Measurements from ENCODE around the gene MRPS25.
A peak's percentile ranks its signal among the peaks of the same experiment; 100 is the strongest.

Gene MRPS25

GRCh38 chr3:15064835-15065549 is at the start of gene MRPS25:
Gene MRPS25 (minus strand): TSS chr3:15065315. CDS start chr3:15065194, 121 bp downstream.
- peak; percentile 80 for DNase-seq (ENCODE audit: low read depth)

DNA sequence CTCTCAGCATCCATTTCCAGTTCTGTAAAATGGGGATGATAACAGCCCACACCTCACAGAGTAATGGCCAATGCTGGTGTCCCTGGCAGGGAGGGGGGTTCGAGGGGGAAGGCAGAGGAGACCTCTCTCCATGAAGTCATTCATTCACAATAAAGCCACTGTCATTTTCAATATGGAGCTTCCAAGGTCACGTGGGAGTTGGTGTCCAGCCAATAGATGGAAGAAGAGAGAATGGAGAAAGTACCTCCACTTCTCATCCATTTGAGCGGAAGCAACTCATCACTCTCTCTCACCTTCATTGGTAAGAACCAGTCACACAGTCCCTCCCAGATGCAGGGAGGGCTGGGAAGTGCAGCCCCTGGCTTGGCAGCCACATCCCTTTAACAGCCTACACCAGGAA is 48.8 kb upstream of the MRPS25 start:
- DNase-seq (ENCODE audit: low read depth): no peak

- no peak for DNase-seq (ENCODE audit: low read depth)
Observed at GRCh38 chr3:15113471-15113870, 48.4 kb upstream of the MRPS25 start.

DNA sequence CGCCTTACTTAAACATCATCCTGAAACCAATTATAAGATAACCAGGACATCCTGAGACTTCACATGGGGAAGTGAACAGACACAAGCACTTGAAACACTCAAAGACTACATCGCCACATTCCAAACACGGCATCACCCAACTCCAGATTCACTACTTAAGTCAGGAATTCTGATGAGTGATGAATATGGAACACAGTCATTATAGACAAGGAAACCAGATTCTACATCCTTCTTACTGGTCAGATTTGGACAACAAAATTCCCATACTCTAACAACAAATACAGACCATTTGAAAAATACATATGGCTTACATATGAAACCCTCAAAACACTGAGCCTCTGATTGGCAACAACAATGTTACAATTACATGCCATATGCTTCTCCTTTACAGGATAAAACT is 46.9 kb upstream of the MRPS25 start:
- no peak for DNase-seq (ENCODE audit: low read depth)

DNA sequence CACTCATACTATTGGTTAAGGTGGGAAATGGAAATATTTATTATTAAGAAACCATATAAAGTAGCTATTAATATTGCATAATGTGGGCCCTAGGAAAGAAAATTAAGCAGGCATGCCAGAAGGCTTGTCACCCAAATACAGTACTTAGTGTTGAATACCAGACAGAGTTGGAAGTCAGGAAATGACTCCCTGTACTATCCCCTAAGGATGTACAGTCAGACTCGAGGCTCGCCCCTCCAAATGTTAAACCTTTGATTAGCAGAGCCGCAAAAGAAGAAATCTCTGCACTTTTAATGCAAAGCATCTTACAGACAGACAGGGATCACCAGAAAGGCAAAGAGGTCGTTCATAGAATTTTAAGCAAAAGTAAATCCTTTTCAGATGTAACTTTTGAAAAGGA is 45.1 kb upstream of the MRPS25 start:
- DNase-seq (ENCODE audit: low read depth): no peak

GRCh38 chr3:15108869-15109268 is 43.8 kb upstream of the MRPS25 start:
- no peak for DNase-seq (ENCODE audit: low read depth)

- peak; percentile 49 for DNase-seq (ENCODE audit: low read depth)
Observed at GRCh38 chr3:15108082-15108545, 43.0 kb upstream of the MRPS25 start.

DNA sequence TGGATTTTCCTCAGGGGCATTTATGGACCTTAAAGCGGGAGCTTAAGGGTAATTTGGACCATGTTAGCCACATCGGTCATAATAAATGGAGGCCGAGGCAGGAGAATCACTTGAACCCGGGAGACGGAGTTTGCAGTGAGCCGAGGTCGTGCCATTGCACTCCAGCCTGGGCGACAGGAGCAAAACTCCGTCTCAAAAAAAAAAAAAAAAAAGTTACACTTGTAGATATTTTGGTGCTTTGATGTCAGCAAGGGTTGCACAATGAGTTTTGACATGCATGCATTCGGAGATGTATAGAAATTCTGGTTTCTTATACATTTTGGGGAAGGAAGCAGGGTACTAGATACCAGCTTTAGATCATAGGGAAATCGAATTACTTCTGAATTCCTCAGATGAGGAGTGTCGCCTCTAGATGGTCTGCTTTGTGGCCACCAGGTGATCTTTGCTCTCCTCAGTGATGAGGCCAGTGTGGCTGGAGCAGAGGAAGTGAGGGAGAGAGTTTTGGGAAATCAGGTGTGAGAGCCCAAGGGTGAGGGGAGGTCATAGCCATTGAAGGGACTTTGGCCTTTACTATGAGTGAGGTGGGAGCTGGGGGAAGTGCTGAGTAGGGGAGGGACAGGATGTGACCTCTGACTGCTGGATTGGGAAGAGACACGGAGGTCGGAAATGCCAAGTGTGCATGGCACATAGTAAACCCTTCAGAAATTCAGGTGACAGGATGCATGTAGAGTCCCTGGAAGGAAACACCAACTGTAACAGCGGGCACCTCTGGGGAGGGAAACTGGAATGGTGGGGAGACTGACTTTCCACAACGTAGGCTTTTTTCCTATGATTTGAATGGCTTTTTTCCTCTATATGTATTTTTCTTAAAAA is 42.2 kb upstream of the MRPS25 start:
- DNase-seq (ENCODE audit: low read depth): no peak

GRCh38 chr3:15102836-15103235 is 37.7 kb upstream of the MRPS25 start:
- no peak for DNase-seq (ENCODE audit: low read depth)

DNA sequence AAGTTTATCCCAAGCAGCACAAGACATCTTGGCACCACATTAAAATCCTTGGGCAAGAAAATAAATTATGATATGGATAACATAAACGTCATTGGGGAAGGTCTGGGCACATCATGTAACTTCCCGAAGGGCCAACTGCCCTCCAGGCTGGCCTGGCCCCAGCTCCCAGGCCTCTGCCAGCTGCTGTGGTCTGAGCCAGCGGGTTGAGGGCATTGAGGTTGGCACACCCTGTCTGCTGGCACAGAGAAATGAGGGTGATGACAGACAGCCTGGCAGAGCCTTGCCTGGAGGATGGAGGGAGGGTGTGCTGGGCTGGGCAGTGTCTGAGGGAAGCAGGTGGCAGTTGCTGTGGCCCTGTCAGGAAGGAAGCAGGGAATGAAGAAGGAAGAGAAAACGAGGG is 37.1 kb upstream of the MRPS25 start:
- no peak for DNase-seq (ENCODE audit: low read depth)

DNA sequence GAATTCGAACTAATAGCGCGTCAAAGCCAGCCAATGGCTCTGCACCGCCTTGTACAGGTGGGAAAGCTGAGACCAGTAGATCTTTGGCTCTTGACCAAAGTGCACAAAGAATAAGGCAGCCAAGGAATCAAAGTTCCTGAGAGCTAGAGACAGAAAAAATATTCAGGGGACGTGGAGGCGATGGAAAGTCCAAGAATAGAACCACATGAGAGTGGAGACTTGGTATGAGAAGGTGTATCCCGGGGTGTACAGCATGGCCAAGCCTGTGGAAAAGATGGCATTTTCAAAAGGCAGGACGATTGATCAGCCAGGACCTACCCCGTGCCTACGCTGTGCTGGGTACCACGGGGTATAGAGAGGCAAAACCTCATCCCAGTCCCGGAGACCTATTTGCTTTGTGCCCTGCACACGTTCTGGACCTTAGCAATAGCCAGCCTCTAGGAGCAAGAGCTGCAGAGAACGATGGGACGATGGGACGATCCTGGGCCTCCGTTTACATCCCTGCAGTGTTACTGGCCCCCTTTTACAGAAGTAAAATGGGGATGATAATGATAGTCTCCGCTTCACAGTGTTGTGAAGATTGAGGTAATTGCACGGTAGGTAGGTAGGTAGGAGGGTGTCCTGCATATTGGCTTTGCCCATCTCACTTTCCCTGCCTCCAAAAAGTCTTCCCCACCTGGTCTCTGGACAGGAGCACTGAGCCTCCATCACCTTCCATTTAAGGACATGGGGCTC is 34.4 kb upstream of the MRPS25 start:
- DNase-seq (ENCODE audit: low read depth): no peak

DNA sequence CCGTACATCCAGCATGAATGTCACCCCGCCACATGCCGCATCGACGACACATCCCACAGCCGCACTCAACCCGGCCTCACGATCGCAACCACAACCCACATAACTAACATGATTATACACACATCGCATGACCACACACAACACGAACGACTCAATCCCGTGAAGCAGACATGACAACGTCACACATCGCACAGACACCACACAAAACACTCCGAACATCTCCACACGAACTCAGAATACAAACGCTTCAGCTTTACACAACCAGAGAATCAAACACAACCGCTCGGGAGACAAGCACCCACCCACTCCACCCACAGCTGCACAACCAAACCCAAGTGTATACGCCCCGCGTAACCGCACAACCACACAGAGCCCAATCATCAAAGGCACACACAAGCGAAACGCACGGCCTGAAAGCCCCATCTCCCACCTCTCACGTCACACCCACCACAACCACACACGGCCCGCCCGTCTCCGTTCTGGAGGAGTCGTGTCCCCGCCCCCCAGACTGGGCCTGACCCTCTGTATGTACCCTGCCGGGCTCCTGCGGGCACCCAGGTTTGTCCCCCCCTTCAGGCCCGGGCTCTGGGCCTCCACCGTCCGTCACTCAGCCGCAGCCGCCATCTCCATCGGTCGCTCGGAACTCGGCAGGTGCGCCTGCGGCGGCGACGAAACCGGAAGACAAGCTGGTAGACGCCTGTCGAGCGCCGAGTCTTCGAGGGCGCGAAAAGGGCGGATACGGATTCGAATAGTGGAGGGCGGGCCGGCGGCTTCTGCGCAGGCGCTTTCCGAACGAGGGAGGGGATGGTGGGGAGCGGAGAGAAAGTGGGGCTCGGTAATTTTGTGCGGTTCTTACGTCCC is 33.6 kb upstream of the MRPS25 start, which contains the start of gene RBSN:
RBSN (minus strand) TSS at position 646 of the 861 bp plus-strand sequence. CDS start 3,028 bp downstream, outside the sequence.
- peak; percentile 90 for DNase-seq (ENCODE audit: low read depth)

DNA sequence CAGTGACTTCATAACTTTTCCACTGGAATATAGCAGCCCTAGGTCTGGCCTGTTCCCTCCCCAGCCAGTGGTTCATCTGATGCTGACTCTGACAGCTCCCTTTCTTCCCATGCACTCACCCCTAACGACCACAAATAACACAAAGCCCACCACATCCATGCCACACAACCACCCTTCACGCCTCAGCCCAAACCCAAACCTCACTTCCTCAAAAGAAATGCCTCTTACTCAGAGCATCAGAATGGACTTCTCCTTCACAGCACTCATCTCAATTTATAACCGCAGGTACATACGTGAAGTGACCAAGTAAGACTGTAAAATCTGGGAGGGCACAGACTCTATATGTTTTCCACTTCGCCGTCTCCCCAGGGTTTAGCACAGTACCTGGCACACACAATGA is 32.8 kb upstream of the MRPS25 start:
- no peak for DNase-seq (ENCODE audit: low read depth)

DNA sequence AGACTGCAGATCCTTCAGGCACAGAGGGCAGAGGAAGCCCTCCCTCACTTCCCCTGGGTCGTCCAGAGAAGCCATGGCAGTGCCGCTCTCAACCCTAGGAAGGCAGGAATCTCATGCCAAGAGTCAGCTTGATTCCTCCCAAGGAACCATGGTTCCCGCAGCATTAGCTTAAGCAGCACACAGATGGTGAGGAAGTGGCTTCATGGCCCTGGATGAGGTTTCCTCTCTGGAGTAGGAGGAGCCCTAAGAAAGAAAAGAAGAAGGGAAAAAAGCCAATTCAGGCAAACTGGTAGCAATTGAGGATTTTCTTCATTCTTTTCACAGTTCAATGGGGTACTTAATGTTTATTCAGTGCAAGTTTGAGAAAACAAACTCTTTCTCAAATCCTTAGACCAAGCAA is 30.9 kb upstream of the MRPS25 start:
- DNase-seq (ENCODE audit: low read depth): no peak

DNA sequence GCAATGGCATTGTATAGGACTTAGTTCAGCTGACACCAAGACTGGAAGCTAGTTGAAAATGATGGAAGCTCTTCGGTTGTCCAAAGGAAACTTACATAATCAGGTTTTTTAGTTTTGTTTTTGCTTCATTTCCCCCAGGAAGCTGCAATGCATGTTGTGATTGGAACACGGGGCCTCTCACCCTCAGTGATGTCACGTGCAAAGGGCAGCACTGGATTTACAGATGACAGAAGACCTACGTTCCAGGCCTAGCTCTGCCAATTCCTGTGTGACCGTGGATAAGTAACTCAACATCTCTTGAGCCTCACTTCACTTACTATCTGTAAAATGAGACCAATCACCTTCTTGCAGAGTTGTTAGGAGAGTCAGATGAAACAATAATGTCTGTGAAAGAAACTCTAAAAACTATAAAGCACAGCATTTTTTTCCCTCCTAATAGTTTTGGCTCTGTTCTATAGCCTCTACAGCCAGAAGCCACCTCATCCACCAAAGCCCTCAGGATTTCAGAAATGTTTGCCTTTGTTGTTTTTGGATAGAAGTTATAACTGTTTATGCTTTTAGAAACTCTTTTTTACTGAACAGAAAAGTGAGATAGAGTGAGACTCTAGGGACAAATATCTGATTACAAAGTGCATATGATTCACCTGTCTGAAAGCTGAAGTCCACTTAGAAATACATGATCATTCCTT is 29.2 kb upstream of the MRPS25 start:
- no peak for DNase-seq (ENCODE audit: low read depth)

DNA sequence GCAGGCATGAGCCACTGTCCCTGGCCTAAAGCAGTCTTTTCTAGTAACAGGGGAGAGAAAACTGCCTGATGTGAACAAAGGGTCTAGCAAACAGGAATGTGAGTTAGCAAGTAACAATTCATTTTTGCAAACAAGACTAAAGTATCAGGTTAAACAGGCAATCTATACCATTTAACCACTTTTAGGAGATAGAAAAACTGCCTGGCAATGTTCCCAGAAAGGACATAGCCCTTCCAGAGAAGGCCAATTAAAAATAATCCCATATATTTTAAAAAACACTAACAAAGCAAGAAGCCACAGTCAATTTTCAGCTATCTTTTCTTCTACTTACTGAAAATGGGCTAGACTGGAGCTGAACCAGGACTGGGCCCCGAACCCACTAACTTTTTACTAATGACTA is 27.6 kb upstream of the MRPS25 start:
- no peak for DNase-seq (ENCODE audit: low read depth)

DNA sequence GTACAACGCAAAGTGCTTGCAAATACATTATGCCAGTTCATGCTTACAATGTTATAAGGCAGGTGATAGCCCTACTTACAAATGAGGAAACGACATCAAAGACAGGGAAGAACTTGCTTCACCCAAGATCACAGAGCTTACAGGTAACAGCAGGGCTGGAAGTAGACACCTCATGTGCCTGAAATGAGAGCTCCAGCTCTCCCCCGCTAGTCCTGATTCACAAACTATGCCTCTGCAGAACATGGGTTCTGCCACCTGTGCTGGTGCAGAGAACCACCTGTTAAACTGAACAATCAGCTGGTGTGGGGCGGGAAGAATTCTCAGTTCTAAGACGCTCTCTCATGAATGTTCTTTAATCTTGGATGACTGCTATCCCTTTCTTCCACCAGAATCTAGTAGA is 26.5 kb upstream of the MRPS25 start:
- DNase-seq (ENCODE audit: low read depth): no peak

GRCh38 chr3:15089201-15089600 is 24.1 kb upstream of the MRPS25 start:
- DNase-seq (ENCODE audit: low read depth): no peak

DNA sequence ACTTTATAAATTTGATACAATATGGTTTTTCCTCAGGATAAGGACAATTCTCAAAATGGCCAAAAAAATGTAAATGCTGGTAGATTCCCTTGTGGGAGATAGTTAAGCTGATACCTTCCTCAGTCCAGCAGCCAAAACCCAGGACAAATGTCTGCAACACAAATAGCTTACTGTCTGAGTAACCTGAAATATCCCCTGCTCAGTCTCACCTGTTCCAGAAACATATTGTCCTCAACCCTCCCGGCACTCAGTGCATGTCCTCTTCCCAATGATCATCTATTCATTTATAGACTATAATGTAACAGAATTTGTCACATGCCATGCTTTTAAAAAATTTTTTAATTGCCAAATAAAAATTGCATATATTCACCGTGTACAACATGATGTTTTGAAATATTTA is 21.6 kb upstream of the MRPS25 start:
- no peak for DNase-seq (ENCODE audit: low read depth)

GRCh38 chr3:15086263-15086662 is 21.1 kb upstream of the MRPS25 start:
- DNase-seq (ENCODE audit: low read depth): no peak

GRCh38 chr3:15083252-15083651 is 18.1 kb upstream of the MRPS25 start:
- DNase-seq (ENCODE audit: low read depth): no peak
